Endothelial cell of umbilical vein (primary cell): Measurements from ENCODE around the gene TICRR. TPM values are rescaled to one million over a fixed set of nuclear protein-coding genes. Genes with fewer than 3 reads are reported as not detected.

Experiments used
- BruUV-seq: library from RNA; stranded (reverse); fragments of 400-500 nt; replicated peaks from 2 replicates; lab custom pipeline; 2021; lab: Mats Ljungman, UMichigan
- CTCF ChIA-PET: fragments of 300-600, 350-600 bp; sonication (Branson Sonifier 250); formaldehyde crosslinking; loops from one replicate; lab custom pipeline; 2021; ENCODE audit warnings: antibody characterized with exemption, inconsistent platforms; lab: Charles Lee
- POLR2A ChIA-PET: fragments of 300-600, 350-600 bp; sonication (Branson Sonifier 250); formaldehyde crosslinking; loops from one replicate; lab custom pipeline; 2021; ENCODE audit warnings: antibody characterized with exemption, inconsistent platforms; lab: Charles Lee
- DNase-seq: peaks from one replicate; pipeline ENCODE4 v3.0.0-alpha.2; 2011; ENCODE audit warnings: low read depth, low spot score
- FAIRE-seq: peaks from 2 replicates; lab custom pipeline; 2011; peaks lifted over from hg19 to GRCh38; lab: Jason Lieb, UNC
- H2AFZ ChIP-seq: 2 replicates; pipeline ENCODE4 v1.6.0; 2012; ENCODE audit warnings: low read depth, low read length, control low read depth, inconsistent platforms
- H3K27ac ChIP-seq: 2 replicates; pipeline ENCODE4 v1.5.1; 2011; ENCODE audit warnings: low read depth, mild to moderate bottlenecking, control low read depth, low read length, moderate library complexity; ENCODE audit not compliant: insufficient read depth
- H3K27me3 ChIP-seq, 2 experiments: 2 replicates each; pipeline versions ENCODE4 v1.6.0 to v1.6.1; 2011; ENCODE audit warnings: low read length in 2 of 2, mixed read lengths in 1 of 2; ENCODE audit not compliant: control insufficient read depth in 2 of 2, insufficient read depth in 2 of 2
- H3K36me3 ChIP-seq, 2 experiments: 2 replicates in 1 of 2; 3 replicates in 1 of 2; pipeline ENCODE4 v1.5.1; 2011; ENCODE audit warnings: low read length in 2 of 2, mild to moderate bottlenecking in 1 of 2, moderate library complexity in 1 of 2; ENCODE audit not compliant: control insufficient read depth in 2 of 2, insufficient read depth in 2 of 2; ENCODE audit errors: extremely low read depth in 1 of 2
- H3K4me1 ChIP-seq: 3 replicates; pipeline ENCODE4 v1.5.1; 2011; ENCODE audit warnings: mild to moderate bottlenecking, low read length; ENCODE audit not compliant: control insufficient read depth, insufficient read depth; ENCODE audit errors: extremely low read depth
- H3K4me2 ChIP-seq: 2 replicates; pipeline ENCODE4 v1.6.1; 2011; ENCODE audit warnings: low read length, control low read depth, mixed read lengths; ENCODE audit not compliant: insufficient read depth
- H3K4me3 ChIP-seq, 3 experiments: fragments of 200-600 bp in 1 of 3; sonication (generic), shearing (Covaris generic) in 1 of 3; replicated peaks in 1 of 3; 2 replicates each; pipeline ENCODE4 v1.5.1; 2011 to 2016; ENCODE audit warnings: control low read depth in 3 of 3, low read length in 3 of 3, mild to moderate bottlenecking in 2 of 3, inconsistent platforms in 1 of 3, low read depth in 1 of 3, moderate library complexity in 1 of 3; ENCODE audit not compliant: insufficient read depth in 1 of 3
- H3K79me2 ChIP-seq: 2 replicates; pipeline ENCODE4 v1.6.0; 2012; ENCODE audit warnings: low read length, inconsistent platforms; ENCODE audit not compliant: control insufficient read depth, insufficient read depth
- H3K9ac ChIP-seq: replicated peaks from 2 replicates; pipeline ENCODE3; 2011; ENCODE audit warnings: low read length, control low read depth; ENCODE audit not compliant: insufficient read depth; ENCODE audit errors: extremely low read depth
- H3K9me1 ChIP-seq: replicated peaks from 3 replicates; pipeline ENCODE4 v1.6.0; 2011; ENCODE audit warnings: mild to moderate bottlenecking, low read length; ENCODE audit not compliant: control insufficient read depth, insufficient read depth; ENCODE audit errors: extremely low read depth
- H3K9me3 ChIP-seq: replicated peaks from 2 replicates; pipeline ENCODE4 v1.5.1; 2012; ENCODE audit warnings: low read length, inconsistent platforms; ENCODE audit not compliant: control insufficient read depth, insufficient read depth
- H4K20me1 ChIP-seq: replicated peaks from 2 replicates; pipeline ENCODE3; 2011; ENCODE audit warnings: mild to moderate bottlenecking, low read length; ENCODE audit not compliant: control insufficient read depth, insufficient read depth; ENCODE audit errors: extremely low read depth
- EZH2 ChIP-seq: IDR thresholded peaks from 2 replicates; pipeline ENCODE4 v1.6.1; 2012; ENCODE audit warnings: borderline replicate concordance, low read depth, mild to moderate bottlenecking, moderate library complexity, low read length, inconsistent platforms; ENCODE audit not compliant: severe bottlenecking
- FOS ChIP-seq: IDR thresholded peaks from 2 replicates; pipeline ENCODE4 v1.6.1; 2011; ENCODE audit warnings: mild to moderate bottlenecking, low read length, moderate library complexity, borderline replicate concordance; ENCODE audit not compliant: insufficient read depth
- GATA2 ChIP-seq: IDR thresholded peaks from 2 replicates; pipeline ENCODE4 v1.7.0; 2011; ENCODE audit warnings: low read depth, mild to moderate bottlenecking, moderate library complexity, mixed read lengths, low read length; ENCODE audit not compliant: insufficient read length, insufficient read depth
- JUN ChIP-seq: IDR thresholded peaks from 2 replicates; pipeline ENCODE4 v1.6.1; 2011; ENCODE audit warnings: borderline replicate concordance, low read depth; ENCODE audit not compliant: insufficient read length, insufficient read depth
- MYC ChIP-seq: IDR thresholded peaks from one replicate; pipeline ENCODE4 v1.6.1; 2011; ENCODE audit warnings: mild to moderate bottlenecking, low read depth, low read length
- POLR2A ChIP-seq: IDR thresholded peaks from 2 replicates; pipeline ENCODE4 v1.6.1; 2012; ENCODE audit warnings: low read depth, mild to moderate bottlenecking, control low read depth, low read length
- POLR2AphosphoS5 ChIP-seq: IDR thresholded peaks from 2 replicates; pipeline ENCODE4 v1.6.1; 2012; ENCODE audit warnings: low read depth, mild to moderate bottlenecking, control low read depth, low read length, moderate library complexity; ENCODE audit not compliant: insufficient read depth
- dilution Hi-C: fragments of 300-500 bp; cut with MboI; formaldehyde crosslinking; loops from one replicate; pipeline ENCODE4 v1.15.0; 2019; ENCODE audit warnings: low sequenced_read_pairs; ENCODE audit not compliant: extremely low pct_ligation_motif_present
- intact Hi-C: fragments of 100-400 bp; cut with micrococcal nuclease; formaldehyde crosslinking; loops from one replicate; pipeline ENCODE4 v1.10.0; 2022
- polyA plus RNA-seq, 4 experiments: library from polyadenylated mRNA; depleted of rRNA in 3 of 4; stranded (reverse) in 3 of 4; unstranded in 1 of 4; fragments of >200 nt; gene quantifications; 2 replicates each; pipeline versions ENCODE4 v1.2.1 to v1.2.3, GENCODE V29; 2011 to 2012; ENCODE audit warnings: missing spikeins in 1 of 4
- total RNA-seq: library from RNA; stranded (reverse); gene quantifications from 2 replicates; pipeline ENCODE4 v1.2.3, GENCODE V29; 2021
- TF ChIP-seq, protein P1 (sequence below), 2 donors: IDR thresholded peaks; 1 replicate in 1 of 2; 2 replicates in 1 of 2; pipeline ENCODE4 v1.5.1; 2011; ENCODE audit warnings: low read length in 2 of 2, mild to moderate bottlenecking in 2 of 2, moderate library complexity in 2 of 2, control low read depth in 1 of 2, inconsistent platforms in 1 of 2, low read depth in 1 of 2; ENCODE audit not compliant: insufficient read depth in 1 of 2; ENCODE audit errors: extremely low read depth in 1 of 2
- TF ChIP-seq, protein P2 (sequence below): IDR thresholded peaks from 2 replicates; pipeline ENCODE4 v1.6.1; 2011; ENCODE audit not compliant: insufficient read depth, insufficient read length

The TICRR gene
- total and polyA plus RNA-seq, 2 donors (not counting 3 experiments of a cell fraction or from before 2014, with no cell fraction given) = 4.9 to 19.4 TPM

DNA sequence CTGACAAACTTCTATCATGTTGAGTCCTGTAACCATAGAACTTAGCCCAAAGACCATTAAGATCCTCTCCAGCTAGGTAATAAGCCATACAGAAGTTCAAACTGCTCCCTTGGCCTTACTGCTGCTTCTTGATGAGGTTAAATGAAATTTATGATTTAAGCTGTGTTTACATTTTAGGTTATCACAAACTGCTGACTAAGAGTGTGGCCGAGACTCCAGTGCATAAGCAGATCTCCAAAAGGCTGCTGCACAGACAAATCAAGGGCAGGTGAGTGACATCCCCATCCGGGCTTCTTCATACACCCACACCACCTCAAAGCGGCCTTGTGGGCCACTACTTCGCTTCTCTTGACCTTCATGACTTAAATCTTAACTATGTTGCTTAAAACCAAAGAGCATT, 41.0 kb downstream of the TICRR start:
- intact Hi-C loops = no loop called here
- ChIA-PET CTCF (no interaction called here), POLR2A (no interaction called here)
- no peaks in the 10 kb centered on the region for H3K4me1 ChIP-seq
- H3K9me1 ChIP-seq = no peaks in the 10 kb centered on the region
- H3K4me2 ChIP-seq = no peak overlapping the region
- no peak overlapping the region for H2AFZ ChIP-seq
- no peaks in the 10 kb centered on the region for H3K9me3 ChIP-seq
- peaks cover 0 to 19% of the 10 kb centered on the region in 2 experiments for H3K36me3 ChIP-seq
- FAIRE-seq (no peak), DNase-seq (no peak)
- no peaks in the 10 kb centered on the region for H3K27me3 ChIP-seq
- H3K4me3 ChIP-seq = no peak overlapping the region
- dilution Hi-C loops = no loop called here
- BruUV-seq = no TSS peak
- H3K79me2 ChIP-seq = no peaks in the 10 kb centered on the region
- no peaks in the 10 kb centered on the region for H4K20me1 ChIP-seq
- no peak overlapping the region for H3K27ac ChIP-seq
- no peak overlapping the region for H3K9ac ChIP-seq
- TF ChIP-seq JUN (no peak), POLR2A (no peak), GATA2 (no peak), EZH2 (no peak), MYC (no peak)

DNA sequence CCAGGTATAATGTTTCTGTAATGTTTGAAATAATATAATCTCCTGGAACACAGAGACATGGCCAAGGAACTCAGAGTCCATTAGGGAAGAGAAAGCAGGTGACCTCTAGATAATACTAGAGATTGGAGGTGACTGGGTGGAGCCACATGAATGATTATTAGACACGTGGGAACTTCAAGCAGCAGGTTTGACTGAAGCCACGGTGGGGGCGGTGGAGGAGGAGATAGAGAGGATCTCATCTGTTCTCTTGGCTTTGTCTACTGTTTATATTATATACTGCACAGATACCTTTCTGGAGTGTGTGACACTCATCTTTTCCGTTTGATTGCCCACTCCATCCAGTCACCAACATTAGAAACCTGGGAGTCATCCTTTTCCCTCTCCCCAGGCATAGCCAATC, 46.3 kb downstream of the TICRR start:
- POLR2A ChIA-PET = no interaction called here
- Histone ChIP-seq H3K9me1 (no peaks in the 10 kb centered on the region), H3K4me1 (no peaks in the 10 kb centered on the region), H3K4me3 (no peak overlapping the region), H3K9ac (no peak overlapping the region), H3K79me2 (no peaks in the 10 kb centered on the region), H2AFZ (no peak overlapping the region), H3K9me3 (no peaks in the 10 kb centered on the region), H3K27ac (no peak overlapping the region), H4K20me1 (no peaks in the 10 kb centered on the region), H3K4me2 (no peak overlapping the region), H3K27me3 (no peaks in the 10 kb centered on the region), H3K36me3 (peaks cover 13 to 22% of the 10 kb centered on the region in 2 experiments)
- BruUV-seq = no TSS peak
- dilution Hi-C loops (no loop called here), intact Hi-C loops (no loop called here)
- DNase-seq (no peak), FAIRE-seq (no peak)
- TF ChIP-seq GATA2 = no peak
- TF ChIP-seq JUN = no peak
- no peak for TF ChIP-seq EZH2
- no peak for TF ChIP-seq MYC
- TF ChIP-seq, protein P1, sequence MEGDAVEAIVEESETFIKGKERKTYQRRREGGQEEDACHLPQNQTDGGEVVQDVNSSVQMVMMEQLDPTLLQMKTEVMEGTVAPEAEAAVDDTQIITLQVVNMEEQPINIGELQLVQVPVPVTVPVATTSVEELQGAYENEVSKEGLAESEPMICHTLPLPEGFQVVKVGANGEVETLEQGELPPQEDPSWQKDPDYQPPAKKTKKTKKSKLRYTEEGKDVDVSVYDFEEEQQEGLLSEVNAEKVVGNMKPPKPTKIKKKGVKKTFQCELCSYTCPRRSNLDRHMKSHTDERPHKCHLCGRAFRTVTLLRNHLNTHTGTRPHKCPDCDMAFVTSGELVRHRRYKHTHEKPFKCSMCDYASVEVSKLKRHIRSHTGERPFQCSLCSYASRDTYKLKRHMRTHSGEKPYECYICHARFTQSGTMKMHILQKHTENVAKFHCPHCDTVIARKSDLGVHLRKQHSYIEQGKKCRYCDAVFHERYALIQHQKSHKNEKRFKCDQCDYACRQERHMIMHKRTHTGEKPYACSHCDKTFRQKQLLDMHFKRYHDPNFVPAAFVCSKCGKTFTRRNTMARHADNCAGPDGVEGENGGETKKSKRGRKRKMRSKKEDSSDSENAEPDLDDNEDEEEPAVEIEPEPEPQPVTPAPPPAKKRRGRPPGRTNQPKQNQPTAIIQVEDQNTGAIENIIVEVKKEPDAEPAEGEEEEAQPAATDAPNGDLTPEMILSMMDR (IDR thresholded peaks at IDR 0.05; ENCODE audit: extremely low read depth in 1 of 2, insufficient read depth in 1 of 2, low read depth in 1 of 2, low read length in 2 of 2) = no peak
- TF ChIP-seq POLR2AphosphoS5 = no peak
- TF ChIP-seq, protein P2, sequence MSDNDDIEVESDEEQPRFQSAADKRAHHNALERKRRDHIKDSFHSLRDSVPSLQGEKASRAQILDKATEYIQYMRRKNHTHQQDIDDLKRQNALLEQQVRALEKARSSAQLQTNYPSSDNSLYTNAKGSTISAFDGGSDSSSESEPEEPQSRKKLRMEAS = no peak
- no peak for TF ChIP-seq POLR2A
- no peak for TF ChIP-seq FOS
- CTCF ChIA-PET = interaction anchor here (1.2 kb wide), 1 partner anchor 26 kb away, joined by 3 read pairs; no protein-coding TSS in a partner anchor
